Suprapubic skin (tissue), 4 donors: ENCODE results near the gene CDK15. TPM values are rescaled to one million over a fixed set of nuclear protein-coding genes. Genes with fewer than 3 reads are reported as not detected.

ENCODE experiments used
- DNase-seq, 2 donors: peaks; one replicate each; pipeline ENCODE4 v3.0.0-alpha.2; 2019; ENCODE audit warnings: low spot score in 2 of 2
- H3K27ac ChIP-seq: fragments of 200-600 bp; sonication (generic); one replicate; pipeline ENCODE4 v1.5.1; 2019
- H3K27me3 ChIP-seq: fragments of 200-600 bp; sonication (generic); one replicate; pipeline ENCODE4 v1.5.1; 2019
- H3K36me3 ChIP-seq: fragments of 200-600 bp; sonication (generic); one replicate; pipeline ENCODE4 v1.5.1; 2019
- H3K4me1 ChIP-seq: fragments of 200-600 bp; sonication (generic); one replicate; pipeline ENCODE4 v1.5.1; 2019
- H3K4me3 ChIP-seq: fragments of 200-600 bp; sonication (generic); one replicate; pipeline ENCODE4 v1.5.1; 2019; ENCODE audit warnings: mild to moderate bottlenecking
- H3K9me3 ChIP-seq: fragments of 200-600 bp; sonication (generic); one replicate; pipeline ENCODE4 v1.5.1; 2019
- EP300 ChIP-seq: sonication (generic); formaldehyde crosslinking; IDR thresholded peaks from one replicate; pipeline ENCODE4 v1.6.1; 2017; ENCODE audit warnings: antibody characterized with exemption
- POLR2A ChIP-seq, 2 donors: fragments of 450-650 bp; IDR thresholded peaks; one replicate each; pipeline ENCODE4 v1.6.1; 2017; ENCODE audit warnings: antibody characterized with exemption in 2 of 2, mild to moderate bottlenecking in 2 of 2, moderate library complexity in 2 of 2
- POLR2AphosphoS5 ChIP-seq, 3 donors: sonication (generic); formaldehyde crosslinking; IDR thresholded peaks; one replicate each; pipeline ENCODE4 v1.6.1; 2017; ENCODE audit warnings: antibody characterized with exemption in 3 of 3
- WGBS: methylation state at CpG from one replicate; pipeline ENCODE4 v1.1.5; 2018; 5-methylcytosine and 5-hydroxymethylcytosine counted together
- total RNA-seq, 4 donors: library from RNA; depleted of rRNA; stranded (reverse); fragments of >200 nt; gene quantifications; one replicate each; pipeline ENCODE4 v1.1.0, GENCODE V29; 2016
- TF ChIP-seq, protein P1 (sequence below), 2 donors: fragments of 200-600 bp in 1 of 2; fragments of 450-650 bp in 1 of 2; sonication (generic) in 1 of 2; IDR thresholded peaks; one replicate each; pipeline ENCODE4 v1.5.1; 2016 to 2019; ENCODE audit warnings: antibody characterized with exemption in 2 of 2, mild to moderate bottlenecking in 1 of 2, moderate library complexity in 1 of 2

The CDK15 gene
- total RNA-seq, 4 donors from 2014 or later: 0.13 to 0.97 (median 0.66) TPM

DNA sequence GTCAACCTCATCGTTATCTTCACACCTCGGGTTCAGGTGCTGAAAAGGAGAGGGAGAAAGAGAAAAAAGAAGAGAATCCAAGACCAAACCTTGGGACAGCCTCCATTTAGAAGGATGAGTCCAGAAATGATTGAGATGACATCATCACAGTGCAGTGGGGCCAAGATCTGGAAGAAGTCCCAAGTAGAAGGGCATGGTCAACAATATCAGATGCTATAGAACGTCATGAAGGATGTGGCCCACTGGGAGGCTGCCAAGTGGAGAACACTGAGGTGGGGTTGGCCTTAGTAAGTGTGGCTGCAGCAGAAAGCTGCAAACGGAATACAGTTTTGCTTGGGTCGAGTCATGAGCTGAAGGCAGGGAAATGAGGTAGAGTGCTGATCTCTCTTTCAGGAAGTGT lies 136.2 kb downstream of the CDK15 start:
- Histone ChIP-seq H3K27me3 (no peaks in the 10 kb centered on the region), H3K27ac (no peak overlapping the region), H3K9me3 (no peaks in the 10 kb centered on the region), H3K36me3 (no peaks in the 10 kb centered on the region), H3K4me1 (peaks cover 2% of the 10 kb centered on the region), H3K4me3 (no peak overlapping the region)
- DNase-seq: no peak
- WGBS: 75% methylated on average over 5 of the region's 5 CpGs
- no peak for TF ChIP-seq POLR2A (IDR thresholded peaks at IDR 0.05)
- TF ChIP-seq POLR2AphosphoS5 (IDR thresholded peaks at IDR 0.05): no peak
- TF ChIP-seq EP300: no peak
- TF ChIP-seq, protein P1, sequence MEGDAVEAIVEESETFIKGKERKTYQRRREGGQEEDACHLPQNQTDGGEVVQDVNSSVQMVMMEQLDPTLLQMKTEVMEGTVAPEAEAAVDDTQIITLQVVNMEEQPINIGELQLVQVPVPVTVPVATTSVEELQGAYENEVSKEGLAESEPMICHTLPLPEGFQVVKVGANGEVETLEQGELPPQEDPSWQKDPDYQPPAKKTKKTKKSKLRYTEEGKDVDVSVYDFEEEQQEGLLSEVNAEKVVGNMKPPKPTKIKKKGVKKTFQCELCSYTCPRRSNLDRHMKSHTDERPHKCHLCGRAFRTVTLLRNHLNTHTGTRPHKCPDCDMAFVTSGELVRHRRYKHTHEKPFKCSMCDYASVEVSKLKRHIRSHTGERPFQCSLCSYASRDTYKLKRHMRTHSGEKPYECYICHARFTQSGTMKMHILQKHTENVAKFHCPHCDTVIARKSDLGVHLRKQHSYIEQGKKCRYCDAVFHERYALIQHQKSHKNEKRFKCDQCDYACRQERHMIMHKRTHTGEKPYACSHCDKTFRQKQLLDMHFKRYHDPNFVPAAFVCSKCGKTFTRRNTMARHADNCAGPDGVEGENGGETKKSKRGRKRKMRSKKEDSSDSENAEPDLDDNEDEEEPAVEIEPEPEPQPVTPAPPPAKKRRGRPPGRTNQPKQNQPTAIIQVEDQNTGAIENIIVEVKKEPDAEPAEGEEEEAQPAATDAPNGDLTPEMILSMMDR (IDR thresholded peaks at IDR 0.05): no peak

Other genes starting within 250 kb of the CDK15 start
- gene TMEM237, start 163.0 kb upstream of the CDK15 start, total RNA-seq: 10 to 100 TPM; 41.4 to 76.6 (median 66.2) TPM
- not detected for gene MPP4, start 107.9 kb upstream of the CDK15 start, total RNA-seq
- 10 to 100 TPM; 11.6 to 24.9 (median 19.1) TPM for gene ALS2, start 25.6 kb upstream of the CDK15 start, total RNA-seq
- gene FZD7, start 227.3 kb downstream of the CDK15 start, total RNA-seq: 10 to 100 TPM; 13.5 to 31.3 (median 23.6) TPM